ENCODE results near the gene TAF5L. TPM values are rescaled to one million over a fixed set of nuclear protein-coding genes. Genes with fewer than 3 reads are reported as not detected.
"Not testable (repeated sequence)": the region's sequence is repeated elsewhere in the genome, so short reads cannot be mapped to it uniquely, and the experiment has no call there.

The TAF5L gene
- total RNA-seq, 1 donor from 2014 or later: 12.5 TPM

DNA sequence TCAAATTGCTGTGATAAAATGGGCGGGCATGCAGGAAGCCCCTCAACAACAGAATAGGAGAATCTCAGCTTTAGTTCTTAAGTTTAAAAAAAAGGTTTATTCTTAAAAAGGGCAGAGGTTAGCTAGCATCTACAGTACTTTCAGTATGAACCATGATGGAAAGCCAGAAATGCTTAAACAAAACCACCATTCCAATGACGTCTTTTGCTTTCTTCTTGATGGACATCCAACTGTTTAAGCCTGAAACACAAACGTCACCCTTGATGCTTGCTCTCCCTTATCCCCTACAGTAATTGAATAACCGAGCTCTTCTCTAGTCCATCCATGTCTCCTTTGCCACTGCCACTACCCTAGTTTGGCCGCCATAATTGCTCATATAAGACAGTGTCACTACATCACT is 25.7 kb downstream of the TAF5L start:
- no peak overlapping the region for H3K27ac ChIP-seq
- no peak overlapping the region for H3K4me3 ChIP-seq
- no peak for TF ChIP-seq POLR2A (IDR thresholded peaks at IDR 0.05)
- no peak for TF ChIP-seq POLR2AphosphoS5 (IDR thresholded peaks at IDR 0.05; ENCODE audit: insufficient read depth in 1 of 2, low read depth in 1 of 2)
- no peak for TF ChIP-seq CTCF (IDR thresholded peaks at IDR 0.05)
- H3K4me1 ChIP-seq: peaks cover 23% of the 10 kb centered on the region
- H3K9me3 ChIP-seq: no peaks in the 10 kb centered on the region
- H3K27me3 ChIP-seq: no peaks in the 10 kb centered on the region
- intact Hi-C loops (cut with DNase I): no loop called here
- no peak for DNase-seq (ENCODE audit: extremely low spot score in 2 of 2)
- H3K36me3 ChIP-seq: peaks cover 0 to 25% of the 10 kb centered on the region in 2 donors

GRCh38 chr1:229599218-229599954 is 26.5 kb downstream of the TAF5L start:
- Histone ChIP-seq H3K36me3 (peaks cover 4 to 25% of the 10 kb centered on the region in 2 donors), H3K27ac (no peak overlapping the region), H3K4me1 (peaks cover 23% of the 10 kb centered on the region), H3K27me3 (no peaks in the 10 kb centered on the region), H3K9me3 (no peaks in the 10 kb centered on the region), H3K4me3 (no peak overlapping the region)
- intact Hi-C loops (cut with DNase I): no loop called here
- TF ChIP-seq POLR2A (IDR thresholded peaks at IDR 0.05) (no peak), CTCF (IDR thresholded peaks at IDR 0.05) (no peak), POLR2AphosphoS5 (IDR thresholded peaks at IDR 0.05; ENCODE audit: insufficient read depth in 1 of 2, low read depth in 1 of 2) (no peak)
- no peak for DNase-seq (ENCODE audit: extremely low spot score in 2 of 2)

- Histone ChIP-seq H3K9me3 (no peaks in the 10 kb centered on the region), H3K4me1 (peaks cover 23% of the 10 kb centered on the region), H3K27ac (peak overlapping the region; percentile 24), H3K4me3 (no peak overlapping the region), H3K27me3 (no peaks in the 10 kb centered on the region), H3K36me3 (peaks cover 5 to 28% of the 10 kb centered on the region in 2 donors)
- TF ChIP-seq POLR2A (IDR thresholded peaks at IDR 0.05) (no peak), CTCF (IDR thresholded peaks at IDR 0.05) (no peak), POLR2AphosphoS5 (IDR thresholded peaks at IDR 0.05; ENCODE audit: insufficient read depth in 1 of 2, low read depth in 1 of 2) (no peak)
- intact Hi-C loops (cut with DNase I): no loop called here
- no peak for DNase-seq (ENCODE audit: extremely low spot score in 2 of 2)
These were observed 28.0 kb downstream of the TAF5L start for GRCh38 chr1:229597877-229598276.

DNA sequence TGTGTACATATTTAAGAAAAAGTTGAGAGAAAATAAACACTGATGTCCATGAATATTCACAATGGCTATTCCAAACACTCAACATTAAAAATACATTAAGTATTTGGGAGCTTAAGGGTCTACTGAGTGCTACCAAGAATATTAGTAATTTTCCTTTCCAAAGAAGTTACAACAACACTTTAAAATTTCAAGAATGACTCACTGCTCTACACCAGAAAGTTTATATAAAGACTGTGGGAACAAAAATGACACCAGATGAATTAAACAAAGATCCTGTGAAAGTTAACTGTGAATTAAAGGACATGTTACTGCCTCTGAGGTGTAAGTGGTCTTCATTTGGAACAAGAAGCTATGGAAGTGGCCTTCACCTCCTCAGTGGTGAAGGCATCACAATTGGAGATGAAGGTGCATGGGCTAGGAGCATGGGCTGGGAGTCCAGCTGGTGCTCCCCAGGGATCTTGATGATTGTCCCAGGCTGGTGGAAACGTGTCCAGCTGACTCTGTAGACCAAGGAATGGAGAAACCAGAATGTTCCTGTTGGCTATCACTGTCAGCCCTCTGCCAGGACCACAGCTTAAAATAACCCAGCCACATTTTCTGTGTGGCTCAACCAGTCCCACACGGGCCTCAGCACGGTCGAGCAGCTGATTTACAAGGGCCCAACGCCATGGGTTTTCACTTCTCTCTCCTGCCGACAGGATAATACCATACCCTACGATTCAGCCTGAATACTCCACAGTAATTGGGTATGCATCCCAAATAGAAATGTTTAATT is 28.8 kb downstream of the TAF5L start:
- H3K4me3 ChIP-seq: no peak overlapping the region
- intact Hi-C loops (cut with DNase I): no loop called here
- no peak for DNase-seq (ENCODE audit: extremely low spot score in 2 of 2)

DNA sequence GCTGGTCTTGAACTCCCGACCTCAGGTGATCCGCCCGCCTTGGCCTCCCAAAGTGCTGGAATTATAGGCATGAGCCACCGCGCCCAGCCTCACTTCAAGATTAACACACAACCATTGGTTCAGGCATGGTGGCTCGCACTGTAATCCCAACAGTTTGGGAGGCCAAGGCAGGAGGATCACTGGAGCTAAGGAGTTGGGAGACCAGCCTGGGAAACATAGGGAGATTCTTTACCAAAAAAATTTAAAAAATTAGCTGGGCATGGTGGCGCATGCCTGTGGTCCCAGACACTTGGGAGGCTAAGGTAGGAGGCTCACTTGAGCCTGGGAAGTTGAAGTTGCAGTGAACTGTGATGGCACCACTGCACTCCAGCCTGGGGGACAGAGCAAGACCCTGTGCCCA is 30.0 kb downstream of the TAF5L start:
- DNase-seq (ENCODE audit: extremely low spot score in 2 of 2); H3K4me3 ChIP-seq; H3K27me3 ChIP-seq; H3K27ac ChIP-seq; H3K9me3 ChIP-seq; intact Hi-C loops (cut with DNase I): not testable (repeated sequence)
- Histone ChIP-seq H3K4me1 (peaks cover 23% of the 10 kb centered on the region), H3K36me3 (peaks cover 5 to 27% of the 10 kb centered on the region in 2 donors)

More for the DNA sequence above, 28.8 kb downstream of the TAF5L start:
- H3K9me3 ChIP-seq: no peaks in the 10 kb centered on the region
- peaks cover 23% of the 10 kb centered on the region for H3K4me1 ChIP-seq
- peak overlapping the region; percentile 24 for H3K27ac ChIP-seq
- H3K27me3 ChIP-seq: no peaks in the 10 kb centered on the region
- TF ChIP-seq POLR2AphosphoS5 (IDR thresholded peaks at IDR 0.05; ENCODE audit: insufficient read depth in 1 of 2, low read depth in 1 of 2) (peak in 1 of 2 donors; percentile 9), POLR2A (IDR thresholded peaks at IDR 0.05) (no peak), CTCF (IDR thresholded peaks at IDR 0.05) (no peak)
- peaks cover 5 to 27% of the 10 kb centered on the region in 2 donors for H3K36me3 ChIP-seq

Data from vagina (tissue), 2 donors.